Measurements from ENCODE around the gene KRTAP12-1.
A peak's percentile ranks its signal among the peaks of the same experiment; 100 is the strongest.
"Not testable (repeated sequence)": the region's sequence is repeated elsewhere in the genome, so short reads cannot be mapped to it uniquely, and the experiment has no call there.

KRTAP12-1 gene

DNA sequence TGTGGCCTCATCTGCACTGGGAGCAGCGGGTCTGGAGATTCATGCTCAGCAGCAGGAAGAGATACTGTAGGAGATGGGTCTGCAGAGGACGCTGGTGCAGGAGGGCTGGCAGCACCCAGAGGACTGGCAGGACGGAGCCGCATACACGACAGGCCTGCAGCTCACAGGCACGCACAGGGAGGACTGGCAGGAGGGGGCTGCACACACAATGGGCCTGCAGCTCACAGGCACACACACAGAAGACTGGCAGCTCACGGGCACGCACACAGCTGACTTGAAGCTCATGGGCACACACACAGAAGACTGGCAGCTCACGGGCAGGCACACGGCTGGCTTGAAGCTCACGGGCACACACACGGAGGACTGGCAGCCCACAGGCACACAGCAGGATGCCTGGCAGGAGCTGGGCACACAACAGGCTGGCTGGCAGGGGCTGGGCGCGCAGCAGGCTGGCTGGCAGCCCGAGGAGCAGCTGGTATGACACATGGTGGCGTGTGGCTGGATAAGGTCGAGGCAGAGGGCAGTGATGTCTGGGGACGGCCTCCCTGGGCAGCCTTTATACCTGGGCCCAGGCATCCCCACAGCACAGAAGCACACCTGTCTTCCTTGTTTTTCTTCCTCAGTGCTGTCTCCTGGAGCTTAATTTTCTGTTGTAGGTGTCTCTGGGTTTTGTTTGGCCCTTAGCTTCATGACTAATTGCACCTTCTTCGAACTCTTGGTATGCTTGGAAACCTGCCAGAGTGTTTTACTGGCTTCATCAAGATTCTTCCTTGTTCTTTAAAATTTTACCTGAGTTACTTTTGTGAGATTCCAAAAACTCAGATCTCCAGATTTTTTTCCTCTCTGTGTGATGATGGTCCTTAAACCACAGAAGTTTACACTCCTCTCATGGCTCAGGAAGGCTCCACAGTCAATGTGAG, 15.3 kb downstream of the KRTAP12-1 start, which contains the start of gene KRTAP12-2:
KRTAP12-2 (minus strand) TSS at position 527 of the 920 bp plus-strand sequence; CDS start at position 486, 41 bp downstream.
- DNase-seq, result peak; percentile 55

GRCh38 chr21:44664691-44665090, 17.3 kb downstream of the KRTAP12-1 start:
- DNase-seq, result peak; percentile 44

DNA sequence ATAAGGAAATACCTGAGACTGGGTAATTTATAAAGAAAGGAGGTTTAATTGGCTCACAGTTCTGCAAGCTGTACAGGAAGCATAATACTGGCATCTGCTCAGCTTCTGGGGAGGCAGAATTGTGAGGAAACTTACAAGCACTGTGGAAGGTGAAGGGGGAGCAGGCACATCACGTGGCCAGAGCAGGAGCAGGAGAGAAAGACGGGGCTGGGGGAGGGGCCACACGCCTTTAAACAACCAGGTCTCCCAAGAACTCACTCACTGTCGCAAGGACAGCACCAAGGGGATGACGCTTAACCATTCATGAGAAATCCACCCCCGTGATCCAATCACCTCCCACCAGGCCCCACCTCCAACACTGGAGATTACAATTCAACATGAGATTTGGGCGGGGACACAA, 20.4 kb downstream of the KRTAP12-1 start:
- peak; percentile 19 for DNase-seq

GRCh38 chr21:44658913-44659595, 22.9 kb downstream of the KRTAP12-1 start:
- DNase-seq, result peak; percentile 61

DNA sequence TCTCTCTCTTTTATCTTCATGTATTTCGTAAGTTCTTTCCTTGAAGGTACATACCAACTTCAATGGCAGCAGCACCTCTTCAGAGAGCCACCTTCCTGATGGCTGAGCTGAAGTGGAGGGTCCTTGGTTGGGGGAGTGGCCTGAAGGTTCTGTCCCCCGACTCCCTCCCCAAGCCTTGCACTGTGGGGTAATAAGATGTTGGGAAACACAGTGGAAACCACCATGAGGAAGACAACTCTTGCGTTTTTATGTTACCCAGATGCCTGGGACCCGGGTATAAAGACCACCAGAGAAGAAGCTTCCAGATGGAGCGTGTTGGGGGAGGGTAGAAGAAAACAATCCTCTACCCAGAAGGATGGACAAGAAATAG, 23.4 kb downstream of the KRTAP12-1 start:
- no peak for DNase-seq

GRCh38 chr21:44657635-44658540, 24.1 kb downstream of the KRTAP12-1 start, which contains the start of gene KRTAP12-3:
TSS of gene KRTAP12-3 (plus strand) at chr21:44657932. CDS start at chr21:44657980, 48 bp downstream.
- peak; percentile 74 for DNase-seq

- DNase-seq, result peak; percentile 47
Observed at GRCh38 chr21:44656868-44657267, 25.1 kb downstream of the KRTAP12-1 start.

GRCh38 chr21:44654576-44655175, 27.3 kb downstream of the KRTAP12-1 start, which contains the start of gene KRTAP12-4:
TSS of gene KRTAP12-4 (minus strand) at chr21:44654659. CDS start at chr21:44654614, 45 bp downstream.
- DNase-seq, result no peak

- DNase-seq, result peak; percentile 75
Observed at GRCh38 chr21:44653656-44654575, 28.0 kb downstream of the KRTAP12-1 start.

DNA sequence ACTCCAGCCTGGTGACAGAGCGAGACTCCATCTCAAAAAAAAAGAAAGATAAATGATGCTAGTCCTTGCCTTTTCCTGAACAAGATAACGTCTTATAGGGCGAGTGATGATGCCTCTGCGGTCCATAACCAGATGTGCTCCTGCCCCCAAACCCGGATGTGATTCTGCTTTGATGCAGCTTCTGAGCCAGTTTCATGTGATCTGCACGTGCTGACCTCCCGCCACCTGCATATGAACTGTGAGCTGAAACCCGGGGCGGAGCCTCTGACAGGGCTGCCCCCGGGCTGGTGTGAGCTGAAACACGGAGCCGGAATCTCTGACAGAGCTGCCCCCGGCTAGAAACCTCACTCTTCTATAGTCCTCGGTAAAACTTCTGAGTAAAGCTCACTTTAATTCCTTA, 28.8 kb downstream of the KRTAP12-1 start:
- DNase-seq, result peak; percentile 48

GRCh38 chr21:44650973-44651675, 30.8 kb downstream of the KRTAP12-1 start:
- DNase-seq, result no peak

GRCh38 chr21:44650265-44650972, 31.5 kb downstream of the KRTAP12-1 start:
- no peak for DNase-seq

DNA sequence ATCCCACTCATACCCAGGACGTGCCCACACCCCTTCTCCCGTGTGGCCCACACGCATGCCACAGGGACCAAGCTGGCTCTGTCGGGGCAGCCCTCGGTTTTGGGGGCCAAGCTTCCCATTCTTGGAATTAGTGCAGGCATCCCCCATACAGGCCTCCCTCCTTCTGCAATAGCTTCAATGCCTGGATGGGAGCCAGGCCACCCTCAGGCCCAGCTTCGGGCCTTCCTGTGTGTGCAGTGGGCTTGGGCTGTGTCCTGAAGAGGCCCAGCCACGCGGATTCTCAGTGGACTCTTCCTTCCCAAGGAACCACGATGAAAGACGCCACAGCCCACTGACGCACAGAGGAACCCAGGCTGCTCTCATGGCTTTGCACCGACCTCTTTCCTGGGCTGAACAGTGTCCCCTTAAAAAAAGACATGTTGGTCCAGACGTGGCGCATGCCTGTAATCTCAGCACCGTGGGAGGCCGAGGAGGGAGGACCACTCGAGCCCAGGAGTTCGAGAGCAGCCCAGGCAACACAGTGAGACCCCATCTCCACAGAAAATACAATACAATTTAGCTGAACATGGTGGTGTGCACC, 32.4 kb downstream of the KRTAP12-1 start:
- DNase-seq, result no peak

DNA sequence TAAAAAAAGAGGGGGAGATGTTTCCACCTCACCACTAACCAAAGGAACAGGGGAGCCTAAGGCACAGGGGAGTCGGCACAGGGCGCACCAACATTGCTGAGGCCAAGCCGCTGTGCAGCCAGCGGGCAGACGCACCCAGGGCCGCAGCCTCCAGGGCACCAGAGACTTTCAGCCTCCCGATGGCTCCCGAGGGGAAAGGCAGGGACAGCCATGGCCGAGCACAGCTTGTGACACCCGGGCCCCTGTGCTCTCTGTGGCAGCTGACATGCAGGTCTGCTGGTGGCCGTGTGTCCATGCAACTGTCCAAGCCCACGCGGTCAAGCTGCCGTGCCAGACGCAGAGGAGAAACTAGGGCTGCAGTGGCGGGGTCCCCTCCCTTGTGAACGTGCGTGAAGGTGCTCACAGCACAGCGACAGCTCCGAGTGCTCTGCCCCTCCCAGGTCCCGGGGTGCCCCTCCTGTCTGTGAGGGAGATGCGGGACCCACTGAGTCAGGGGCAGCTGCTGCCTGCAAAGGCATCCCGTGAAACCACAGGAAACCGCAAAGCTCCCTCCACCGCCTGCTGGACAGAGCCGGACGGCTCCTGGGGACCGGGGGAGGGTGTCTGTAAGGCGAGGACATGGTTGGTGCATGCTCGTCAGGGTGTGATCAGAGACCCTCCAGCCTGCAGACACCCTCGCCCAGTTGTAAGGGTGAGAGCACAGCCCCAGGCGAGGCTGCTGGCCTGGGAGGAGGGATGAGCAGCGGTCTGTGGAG, 33.2 kb downstream of the KRTAP12-1 start:
- no peak for DNase-seq

- DNase-seq, result no peak
Observed at GRCh38 chr21:44647222-44647552, 34.8 kb downstream of the KRTAP12-1 start.

DNA sequence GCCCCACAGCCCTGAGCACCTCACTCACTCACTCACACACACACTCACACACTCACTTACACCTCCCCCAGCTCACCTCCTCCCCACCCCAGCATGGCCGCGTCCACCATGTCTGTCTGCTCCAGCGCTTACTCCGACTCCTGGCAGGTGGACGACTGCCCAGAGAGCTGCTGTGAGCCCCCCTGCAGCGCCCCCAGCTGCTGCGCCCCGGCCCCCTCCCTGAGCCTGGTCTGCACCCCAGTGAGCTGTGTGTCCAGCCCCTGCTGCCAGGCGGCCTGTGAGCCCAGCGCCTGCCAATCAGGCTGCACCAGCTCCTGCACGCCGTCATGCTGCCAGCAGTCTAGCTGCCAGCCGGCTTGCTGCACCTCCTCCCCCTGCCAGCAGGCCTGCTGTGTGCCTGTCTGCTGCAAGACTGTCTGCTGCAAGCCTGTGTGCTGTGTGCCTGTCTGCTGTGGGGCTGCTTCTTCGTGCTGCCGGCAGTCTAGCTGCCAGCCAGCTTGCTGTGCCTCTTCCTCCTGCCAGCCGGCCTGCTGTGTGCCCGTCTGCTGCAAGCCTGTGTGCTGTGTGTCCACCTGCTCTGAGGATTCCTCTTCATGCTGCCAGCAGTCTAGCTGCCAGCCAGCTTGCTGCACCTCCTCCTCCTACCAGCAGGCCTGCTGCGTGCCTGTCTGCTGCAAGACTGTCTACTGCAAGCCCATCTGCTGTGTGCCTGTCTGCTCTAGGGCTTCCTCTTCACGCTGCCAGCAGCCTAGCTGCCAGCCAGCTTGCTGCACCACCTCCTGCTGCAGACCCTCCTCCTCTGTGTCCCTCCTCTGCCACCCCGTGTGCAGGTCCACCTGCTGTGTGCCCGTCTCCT, 35.4 kb downstream of the KRTAP12-1 start, which contains the start of gene KRTAP10-11:
KRTAP10-11 (plus strand) TSS at position 49 of the 856 bp plus-strand sequence; CDS start at position 94, 45 bp downstream.
- DNase-seq, result not testable (repeated sequence)

- DNase-seq, result no peak
Observed at GRCh38 chr21:44644878-44645277, 37.1 kb downstream of the KRTAP12-1 start.
